OCI-LY3 (cell line): ENCODE results near the gene TRMT11.

ENCODE experiments used
- H2AFZ ChIP-seq: fragments of 200-600, 300-600 bp; shearing (Covaris generic); 2 replicates; pipeline ENCODE4 v1.6.0; 2014; ENCODE audit warnings: antibody characterized with exemption, low read depth, low read length
- H3K27ac ChIP-seq: fragments of 200-600, 300-600 bp; sonication (generic); 2 replicates; pipeline ENCODE4 v1.5.1; 2014; ENCODE audit warnings: mild to moderate bottlenecking, low read length, moderate library complexity, mixed read lengths
- H3K27me3 ChIP-seq: fragments of 200-600, 300-600 bp; sonication (generic); 2 replicates; pipeline ENCODE4 v1.6.1; 2014; ENCODE audit warnings: low read depth, low read length, mixed read lengths
- H3K36me3 ChIP-seq: fragments of 200-600, 300-600 bp; sonication (generic); replicated peaks from 2 replicates; pipeline ENCODE3; 2014; ENCODE audit warnings: low read depth, low read length, mixed read lengths
- H3K4me1 ChIP-seq: fragments of 300-600, 200-600 bp; sonication (generic); 2 replicates; pipeline ENCODE4 v1.6.1; 2014; ENCODE audit warnings: low read length, mixed read lengths
- H3K4me2 ChIP-seq: fragments of 200-600, 300-600 bp; sonication (generic); 2 replicates; pipeline ENCODE4 v1.6.1; 2014; ENCODE audit warnings: low read length, mixed read lengths
- H3K4me3 ChIP-seq: fragments of 300-600, 200-600 bp; sonication (generic); 2 replicates; pipeline ENCODE4 v1.5.1; 2014; ENCODE audit warnings: antibody characterized with exemption, mild to moderate bottlenecking, low read length, moderate library complexity
- H3K79me2 ChIP-seq: fragments of 300-600, 200-600 bp; shearing (Covaris generic); 2 replicates; pipeline ENCODE4 v1.6.1; 2014; ENCODE audit warnings: mild to moderate bottlenecking, low read length, mixed read lengths
- H3K9ac ChIP-seq: fragments of 300-600, 200-600 bp; shearing (Covaris generic); 2 replicates; pipeline ENCODE4 v1.6.0; 2014; ENCODE audit warnings: mild to moderate bottlenecking, low read length, moderate library complexity
- H3K9me3 ChIP-seq: fragments of 200-600, 300-600 bp; shearing (Covaris generic); 2 replicates; pipeline ENCODE4 v1.6.1; 2014; ENCODE audit warnings: low read length, mixed read lengths; ENCODE audit not compliant: insufficient read depth
- H4K20me1 ChIP-seq: fragments of 200-600, 300-600 bp; sonication (generic); 2 replicates; pipeline ENCODE4 v1.6.1; 2016; ENCODE audit warnings: low read length, mixed read lengths; ENCODE audit not compliant: insufficient read depth
- EZH2phosphoT487 ChIP-seq: fragments of 200-600 bp; shearing (Covaris generic); IDR thresholded peaks from 2 replicates; pipeline ENCODE4 v1.6.1; 2018; ENCODE audit warnings: antibody characterized with exemption, mixed run types, low read depth
- TF ChIP-seq, protein P1 (sequence below): fragments of 200-600, 300-600 bp; sonication (generic); IDR thresholded peaks from 2 replicates; pipeline ENCODE4 v1.5.1; 2014; ENCODE audit warnings: antibody characterized with exemption, low read length, low read depth

TRMT11 gene

DNA sequence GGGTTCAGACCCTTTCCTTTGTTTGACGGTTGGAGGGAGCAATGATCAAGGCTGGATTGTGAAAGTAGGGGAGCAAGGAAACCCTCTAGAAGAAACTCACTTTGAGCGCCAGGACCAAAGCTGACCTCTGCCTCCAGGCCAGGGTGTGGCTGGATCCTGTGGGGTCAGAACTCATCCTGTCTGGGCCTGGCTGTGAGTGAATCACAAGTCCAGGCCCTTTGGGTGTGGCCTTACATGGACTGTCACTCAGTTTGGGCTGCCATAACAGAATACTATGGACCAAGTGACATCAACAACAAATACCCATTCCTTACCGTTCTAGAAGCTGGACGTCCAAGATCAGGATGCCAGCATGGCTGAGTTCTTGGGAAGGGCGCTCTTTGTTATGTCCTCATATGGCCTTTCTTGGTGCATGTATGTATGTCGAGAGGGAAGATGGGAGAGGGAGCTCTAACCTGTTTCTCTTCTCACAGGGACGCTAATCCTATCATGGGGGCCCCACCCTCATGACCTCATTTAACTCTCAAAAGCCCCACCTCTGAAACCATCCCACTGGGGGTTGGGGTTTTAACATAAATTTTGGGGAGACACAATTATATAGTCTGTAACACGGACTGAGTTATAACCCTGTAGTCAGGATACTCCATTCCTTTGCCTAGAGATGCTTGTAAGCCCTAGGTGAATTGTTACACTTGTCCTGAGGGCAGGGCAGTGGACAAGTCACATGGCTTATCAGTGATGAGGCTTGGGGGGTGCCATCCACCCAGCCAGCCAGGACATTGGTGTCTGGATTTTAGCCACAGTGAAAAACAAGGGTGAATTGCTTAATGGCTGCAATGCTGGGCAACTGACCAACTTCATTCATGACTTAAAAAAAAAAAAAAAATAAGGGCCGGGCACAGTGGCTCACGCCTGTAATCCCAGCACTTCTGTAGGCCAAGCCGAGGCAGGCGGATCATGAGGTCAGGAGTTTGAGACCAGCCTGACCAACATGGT is 80.0 kb downstream of the TRMT11 start:
- no peaks in the 10 kb centered on the region for H4K20me1 ChIP-seq
- no peak overlapping the region for H3K9ac ChIP-seq
- H3K27ac ChIP-seq: no peak overlapping the region
- no peaks in the 10 kb centered on the region for H3K27me3 ChIP-seq
- H3K36me3 ChIP-seq: no peaks in the 10 kb centered on the region
- H3K4me1 ChIP-seq: peaks cover 9% of the 10 kb centered on the region
- no peaks in the 10 kb centered on the region for H3K79me2 ChIP-seq
- no peak overlapping the region for H3K4me3 ChIP-seq
- no peak overlapping the region for H3K4me2 ChIP-seq
- TF ChIP-seq, protein P1, sequence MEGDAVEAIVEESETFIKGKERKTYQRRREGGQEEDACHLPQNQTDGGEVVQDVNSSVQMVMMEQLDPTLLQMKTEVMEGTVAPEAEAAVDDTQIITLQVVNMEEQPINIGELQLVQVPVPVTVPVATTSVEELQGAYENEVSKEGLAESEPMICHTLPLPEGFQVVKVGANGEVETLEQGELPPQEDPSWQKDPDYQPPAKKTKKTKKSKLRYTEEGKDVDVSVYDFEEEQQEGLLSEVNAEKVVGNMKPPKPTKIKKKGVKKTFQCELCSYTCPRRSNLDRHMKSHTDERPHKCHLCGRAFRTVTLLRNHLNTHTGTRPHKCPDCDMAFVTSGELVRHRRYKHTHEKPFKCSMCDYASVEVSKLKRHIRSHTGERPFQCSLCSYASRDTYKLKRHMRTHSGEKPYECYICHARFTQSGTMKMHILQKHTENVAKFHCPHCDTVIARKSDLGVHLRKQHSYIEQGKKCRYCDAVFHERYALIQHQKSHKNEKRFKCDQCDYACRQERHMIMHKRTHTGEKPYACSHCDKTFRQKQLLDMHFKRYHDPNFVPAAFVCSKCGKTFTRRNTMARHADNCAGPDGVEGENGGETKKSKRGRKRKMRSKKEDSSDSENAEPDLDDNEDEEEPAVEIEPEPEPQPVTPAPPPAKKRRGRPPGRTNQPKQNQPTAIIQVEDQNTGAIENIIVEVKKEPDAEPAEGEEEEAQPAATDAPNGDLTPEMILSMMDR: no peak
- TF ChIP-seq EZH2phosphoT487: no peak
- no peak overlapping the region for H2AFZ ChIP-seq
- H3K9me3 ChIP-seq: no peaks in the 10 kb centered on the region

DNA sequence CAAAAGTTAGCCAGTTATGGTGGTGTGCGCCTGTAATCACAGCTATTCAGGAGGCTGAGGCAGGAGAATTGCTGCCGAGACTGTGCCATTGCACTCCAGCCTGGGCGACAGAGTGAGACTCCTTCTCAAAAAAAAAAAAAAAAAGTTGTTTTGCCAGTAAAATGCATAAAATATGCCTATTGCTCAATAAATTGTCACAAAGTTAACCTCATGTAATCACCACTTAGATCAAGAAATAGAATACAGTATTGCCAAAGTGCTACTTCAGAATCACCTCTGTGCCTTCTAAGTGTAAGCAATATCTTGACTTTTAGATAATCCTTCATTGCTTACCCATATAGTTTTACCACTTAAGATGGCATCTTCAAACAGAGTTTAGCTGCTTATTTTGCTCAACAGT is 80.7 kb downstream of the TRMT11 start:
- H3K4me2 ChIP-seq: no peak overlapping the region
- no peak for TF ChIP-seq EZH2phosphoT487
- TF ChIP-seq, protein P1: no peak
- peaks cover 9% of the 10 kb centered on the region for H3K4me1 ChIP-seq
- no peak overlapping the region for H3K4me3 ChIP-seq
- no peak overlapping the region for H3K27ac ChIP-seq
- no peaks in the 10 kb centered on the region for H4K20me1 ChIP-seq
- H3K9ac ChIP-seq: no peak overlapping the region
- no peaks in the 10 kb centered on the region for H3K79me2 ChIP-seq
- no peaks in the 10 kb centered on the region for H3K27me3 ChIP-seq
- H3K9me3 ChIP-seq: no peaks in the 10 kb centered on the region
- no peaks in the 10 kb centered on the region for H3K36me3 ChIP-seq
- H2AFZ ChIP-seq: no peak overlapping the region

DNA sequence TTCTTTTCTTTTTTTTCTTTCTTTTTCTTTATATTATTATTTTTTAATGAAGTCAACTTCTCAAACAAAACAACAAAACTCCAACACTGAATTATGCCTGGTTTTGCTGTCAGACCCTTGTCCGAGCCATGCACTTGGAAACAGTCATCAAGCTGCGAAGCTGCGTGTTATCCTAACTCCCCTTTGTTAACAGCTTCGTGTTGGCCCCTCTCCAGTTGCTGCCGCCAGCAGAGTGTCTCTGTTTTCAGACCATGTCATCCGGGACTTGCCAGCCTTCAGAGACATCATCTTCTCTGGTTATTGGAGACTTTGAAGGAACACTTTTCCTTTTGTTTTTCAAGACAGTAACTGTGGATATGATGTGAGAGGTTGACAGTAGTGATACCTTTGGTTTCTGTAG is 83.1 kb downstream of the TRMT11 start:
- Histone ChIP-seq H4K20me1 (no peaks in the 10 kb centered on the region), H3K27ac (no peak overlapping the region), H3K9me3 (no peaks in the 10 kb centered on the region), H3K79me2 (no peaks in the 10 kb centered on the region), H3K4me1 (no peaks in the 10 kb centered on the region), H3K36me3 (no peaks in the 10 kb centered on the region), H3K27me3 (no peaks in the 10 kb centered on the region), H3K4me3 (no peak overlapping the region), H3K4me2 (no peak overlapping the region), H3K9ac (no peak overlapping the region), H2AFZ (no peak overlapping the region)
- no peak for TF ChIP-seq EZH2phosphoT487
- TF ChIP-seq, protein P1: no peak

DNA sequence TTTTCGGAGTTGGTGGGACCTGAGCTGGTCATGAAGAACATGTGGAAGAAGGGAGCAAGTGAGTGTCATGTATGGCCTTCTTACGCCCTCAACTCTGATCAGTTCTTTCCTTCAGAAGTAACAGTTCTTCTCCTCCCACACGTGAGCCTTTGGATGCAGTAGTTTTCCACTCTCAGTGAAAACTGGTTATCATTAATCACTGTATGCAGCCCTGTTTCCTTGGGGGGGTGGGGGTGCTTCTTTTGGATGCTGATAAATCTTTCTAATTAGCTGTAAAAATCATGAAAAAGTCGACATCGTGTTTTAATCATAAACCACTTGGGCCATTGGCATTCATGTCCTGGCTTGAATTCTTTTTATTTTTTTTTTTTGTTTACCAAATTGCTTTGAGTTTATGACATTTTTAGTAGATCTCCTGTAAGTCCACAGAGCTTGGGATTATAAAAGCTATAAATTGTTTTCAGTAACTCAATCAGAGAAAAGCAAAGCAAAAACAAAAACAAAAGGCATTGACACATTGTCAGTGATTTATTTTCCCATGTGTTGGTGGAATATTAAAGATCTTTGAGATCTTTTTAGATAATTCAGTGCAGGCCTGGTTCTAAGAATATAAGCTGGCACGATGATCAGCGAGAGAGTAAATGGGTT is 84.8 kb downstream of the TRMT11 start:
- H3K4me3 ChIP-seq: no peak overlapping the region
- no peak overlapping the region for H2AFZ ChIP-seq
- no peak overlapping the region for H3K9ac ChIP-seq
- no peak for TF ChIP-seq EZH2phosphoT487
- TF ChIP-seq, protein P1: no peak
- no peaks in the 10 kb centered on the region for H3K79me2 ChIP-seq
- no peaks in the 10 kb centered on the region for H3K36me3 ChIP-seq
- no peak overlapping the region for H3K27ac ChIP-seq
- no peaks in the 10 kb centered on the region for H3K4me1 ChIP-seq
- no peaks in the 10 kb centered on the region for H4K20me1 ChIP-seq
- H3K9me3 ChIP-seq: no peaks in the 10 kb centered on the region
- no peak overlapping the region for H3K4me2 ChIP-seq
- H3K27me3 ChIP-seq: no peaks in the 10 kb centered on the region
